Measurements from ENCODE around the gene DAB2IP. TPM values are rescaled to one million over a fixed set of nuclear protein-coding genes. Genes with fewer than 3 reads are reported as not detected.

DAB2IP gene
- total and polyA plus RNA-seq, 2 of the 4 experiments (the other 2 are of a cell fraction): 5.6 to 17.2 TPM

GRCh38 chr9:121686930-121687541 is 35.6 kb downstream of the DAB2IP start:
- H3K36me3 ChIP-seq (ENCODE audit: control insufficient read depth, insufficient read depth, low read length): no peaks in the 10 kb centered on the region
- H3K4ac ChIP-seq (ENCODE audit: low read depth, low read length): no peak overlapping the region
- no peak overlapping the region for H3K27ac ChIP-seq (ENCODE audit: insufficient read depth, low read length)
- 0 out of 2 replicates have a peak, but pooled peaks cover 1% of the 10 kb centered on the region for H3K9me1 ChIP-seq (ENCODE audit: insufficient read depth, low read length)
- CTCF ChIA-PET: interaction anchor here (0.6 to 1.7 kb wide), 12 partner anchors 19 to 315 kb away, joined by 3 to 9 read pairs (median 4); no protein-coding TSS in a partner anchor
- 0 out of 2 replicates have a peak overlapping the region, but pooled peaks have one; percentile 56 for H2AK5ac ChIP-seq (ENCODE audit: low read depth, low read length)
- TF ChIP-seq RAD21 (IDR thresholded peaks at IDR 0.05; ENCODE audit: low read length) (peak; percentile 96), BHLHE40 (IDR thresholded peaks at IDR 0.05; ENCODE audit: low read depth, low read length) (no peak), CTCF (conservative IDR thresholded peaks at IDR 0.05; ENCODE audit: low read depth, low read length) (peak; percentile 92), RFX5 (IDR thresholded peaks at IDR 0.05; ENCODE audit: low read depth, low read length) (no peak), NFE2L2 (IDR thresholded peaks at IDR 0.05; ENCODE audit: low read depth, low read length) (no peak), MXI1 (IDR thresholded peaks at IDR 0.05; ENCODE audit: borderline replicate concordance, low read depth, low read length) (no peak), SMC3 (IDR thresholded peaks at IDR 0.05; ENCODE audit: low read depth, low read length) (peak; percentile 93), FOS (IDR thresholded peaks at IDR 0.05; ENCODE audit: low read depth, low read length) (no peak), RCOR1 (IDR thresholded peaks at IDR 0.05; ENCODE audit: insufficient replicate concordance, low read length) (no peak), USF2 (IDR thresholded peaks at IDR 0.05; ENCODE audit: low read depth, low read length) (no peak), ELK1 (IDR thresholded peaks at IDR 0.05; ENCODE audit: borderline replicate concordance, low read depth, low read length) (no peak)
- POLR2A ChIA-PET (ENCODE audit: unreplicated experiment): no interaction called here
- DNase-seq (peak; percentile 65), ATAC-seq (ENCODE audit: low read depth) (peak; percentile 92)
- H3K79me1 ChIP-seq (ENCODE audit: low read depth in 1 of 2, low read length in 2 of 2): no peaks in the 10 kb centered on the region
- H3K23ac ChIP-seq (ENCODE audit: low read depth, low read length): no peak overlapping the region
- no peak overlapping the region for H3K9ac ChIP-seq (ENCODE audit: low read depth, low read length)
- peaks cover 5% of the 10 kb centered on the region; the same call in 1 of the 2 replicates for H3K4me1 ChIP-seq (ENCODE audit: control insufficient read depth, insufficient read depth, low read length)
- H4K20me1 ChIP-seq (ENCODE audit: insufficient read depth, low read length): peaks cover 15% of the 10 kb centered on the region
- no peak overlapping the region for H3K4me2 ChIP-seq (ENCODE audit: low read depth, low read length)
- H4K8ac ChIP-seq (ENCODE audit: low read depth in 2 of 2, low read length in 2 of 2): no peak overlapping the region
- H4K91ac ChIP-seq (ENCODE audit: insufficient read depth, low read depth, low read length): no peak overlapping the region
- dilution Hi-C loops (cut with HindIII; ENCODE audit: low sequenced_read_pairs, unreplicated experiment): no loop called here
- H2BK20ac ChIP-seq (ENCODE audit: low read depth, low read length): no peak overlapping the region
- H3K14ac ChIP-seq (replicated peaks; ENCODE audit: low read depth, low read length): no peak overlapping the region
- H2BK15ac ChIP-seq (ENCODE audit: low read depth, low read length): no peak overlapping the region
- H3K18ac ChIP-seq (ENCODE audit: low read depth, low read length): no peak overlapping the region
- no peak overlapping the region for H2BK5ac ChIP-seq (ENCODE audit: low read depth, low read length, poor library complexity, severe bottlenecking)
- H3K27me3 ChIP-seq (ENCODE audit: control insufficient read depth, insufficient read depth, low read length): no peaks in the 10 kb centered on the region
- peak overlapping the region; percentile 77 for H2AK9ac ChIP-seq (replicated peaks; ENCODE audit: low read depth, low read length, poor library complexity)
- H3K9me3 ChIP-seq (ENCODE audit: control insufficient read depth, insufficient read depth, low read length): no peaks in the 10 kb centered on the region
- H3K4me3 ChIP-seq (ENCODE audit: insufficient read depth, low read depth, low read length): no peak overlapping the region
- 39% methylated on average over 3 of the region's 3 CpGs; no CpG with 5 or more reads in 1 of the 2 experiments for WGBS, 2 experiments (ENCODE audit: extremely low coverage in 2 of 2, insufficient read length in 1 of 2)
- H4K5ac ChIP-seq (ENCODE audit: low read depth, low read length): no peak overlapping the region
- intact Hi-C loops (cut with micrococcal nuclease): loop anchor here (1.0 to 10.0 kb wide), 2 partner anchors 305 to 408 kb away; partner anchors contain the start of gene TTLL11
- no TSS peak for BruUV-seq (replicated peaks)
- in situ Hi-C loops (cut with MboI; ENCODE audit: low sequenced_read_pairs): loop anchor here (5.0 kb wide), 2 partner anchors 135 to 305 kb away; no protein-coding TSS in a partner anchor
- H2AFZ ChIP-seq (replicated peaks; ENCODE audit: low read length, poor library complexity): peak overlapping the region; percentile 38
- no peak overlapping the region for H3K56ac ChIP-seq (ENCODE audit: extremely low read depth, insufficient read depth, low read length)
- no peak overlapping the region for H2BK120ac ChIP-seq (ENCODE audit: low read depth, low read length)
